Measurements from ENCODE around the gene LOXL1.

LOXL1 gene

DNA sequence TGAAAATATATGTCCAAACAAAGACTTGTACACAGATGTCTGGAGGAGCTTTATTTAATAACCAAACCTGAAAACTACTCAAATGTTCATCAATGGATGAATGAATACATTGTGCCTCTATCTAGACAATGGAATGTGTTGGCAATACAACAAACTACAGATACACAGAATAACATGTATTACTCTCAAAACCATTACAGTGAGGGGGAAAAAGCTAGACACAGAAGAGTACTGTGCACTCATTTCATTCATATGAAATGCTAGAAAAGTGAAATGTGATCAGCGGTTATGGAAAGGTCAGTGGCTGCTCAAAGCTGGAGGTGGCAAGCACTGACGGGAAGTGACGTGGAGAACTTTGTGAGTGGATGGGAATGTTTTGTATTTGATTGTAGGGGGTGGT lies 52.6 kb downstream of the LOXL1 start (continued):
- TF ChIP-seq CREB5 (CRISPR knock-in tag; IDR thresholded peaks at IDR 0.05; ENCODE audit: low read depth) = no peak
- no peak for TF ChIP-seq ARNTL (CRISPR knock-in tag; IDR thresholded peaks at IDR 0.05; ENCODE audit: borderline replicate concordance, low read depth)
- TF ChIP-seq BACH2 (CRISPR knock-in tag; IDR thresholded peaks at IDR 0.05; ENCODE audit: borderline replicate concordance) = no peak
- TF ChIP-seq, protein P1, sequence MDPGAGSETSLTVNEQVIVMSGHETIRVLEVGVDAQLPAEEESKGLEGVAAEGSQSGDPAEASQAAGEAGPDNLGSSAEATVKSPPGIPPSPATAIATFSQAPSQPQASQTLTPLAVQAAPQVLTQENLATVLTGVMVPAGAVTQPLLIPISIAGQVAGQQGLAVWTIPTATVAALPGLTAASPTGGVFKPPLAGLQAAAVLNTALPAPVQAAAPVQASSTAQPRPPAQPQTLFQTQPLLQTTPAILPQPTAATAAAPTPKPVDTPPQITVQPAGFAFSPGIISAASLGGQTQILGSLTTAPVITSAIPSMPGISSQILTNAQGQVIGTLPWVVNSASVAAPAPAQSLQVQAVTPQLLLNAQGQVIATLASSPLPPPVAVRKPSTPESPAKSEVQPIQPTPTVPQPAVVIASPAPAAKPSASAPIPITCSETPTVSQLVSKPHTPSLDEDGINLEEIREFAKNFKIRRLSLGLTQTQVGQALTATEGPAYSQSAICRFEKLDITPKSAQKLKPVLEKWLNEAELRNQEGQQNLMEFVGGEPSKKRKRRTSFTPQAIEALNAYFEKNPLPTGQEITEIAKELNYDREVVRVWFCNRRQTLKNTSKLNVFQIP (CRISPR knock-in tag; IDR thresholded peaks at IDR 0.05; ENCODE audit: borderline replicate concordance, low read depth) = no peak
- TF ChIP-seq CSRNP3 (CRISPR knock-in tag; IDR thresholded peaks at IDR 0.05) = no peak
- no peak for TF ChIP-seq ESRRG (CRISPR knock-in tag; IDR thresholded peaks at IDR 0.05)

GRCh38 chr15:73979636-73980035 lies 53.4 kb downstream of the LOXL1 start:
- no peak for ATAC-seq
- TF ChIP-seq CSRNP3 (CRISPR knock-in tag; IDR thresholded peaks at IDR 0.05) (no peak), ZNF8 (CRISPR knock-in tag; IDR thresholded peaks at IDR 0.05) (no peak), ZC3H10 (CRISPR knock-in tag; IDR thresholded peaks at IDR 0.05) (no peak), ZNF565 (CRISPR knock-in tag; conservative IDR thresholded peaks at IDR 0.05; ENCODE audit: low read depth) (no peak), GLIS3 (CRISPR knock-in tag; IDR thresholded peaks at IDR 0.05) (no peak), TOX (CRISPR knock-in tag; IDR thresholded peaks at IDR 0.05; ENCODE audit: borderline replicate concordance) (no peak), OSR1 (CRISPR knock-in tag; IDR thresholded peaks at IDR 0.05) (no peak), TSHZ2 (CRISPR knock-in tag; IDR thresholded peaks at IDR 0.05) (no peak), PPARA (CRISPR knock-in tag; IDR thresholded peaks at IDR 0.05; ENCODE audit: borderline replicate concordance) (no peak), SNAI2 (CRISPR knock-in tag; IDR thresholded peaks at IDR 0.05) (no peak), ISL1 (CRISPR knock-in tag; IDR thresholded peaks at IDR 0.05) (no peak)

GRCh38 chr15:73981761-73982221 lies 55.5 kb downstream of the LOXL1 start:
- ATAC-seq = no peak
- TF ChIP-seq TSHZ2 (CRISPR knock-in tag; IDR thresholded peaks at IDR 0.05) = no peak
- TF ChIP-seq, protein P1 (CRISPR knock-in tag; IDR thresholded peaks at IDR 0.05; ENCODE audit: borderline replicate concordance, low read depth) = no peak
- no peak for TF ChIP-seq GLIS3 (CRISPR knock-in tag; IDR thresholded peaks at IDR 0.05)
- no peak for TF ChIP-seq OSR1 (CRISPR knock-in tag; IDR thresholded peaks at IDR 0.05)
- TF ChIP-seq CREB5 (CRISPR knock-in tag; IDR thresholded peaks at IDR 0.05; ENCODE audit: low read depth) = no peak
